GM21390 (cell line): Measurements from ENCODE around the gene USHBP1.

Experiments
- ATAC-seq: cut with Tn5 transposase; IDR thresholded peaks from one replicate; pipeline ENCODE4 v1.9.1; 2021; ENCODE audit not compliant: unreplicated experiment

Gene USHBP1

GRCh38 chr19:17263712-17264640 lies 569 bp downstream of the USHBP1 start:
- no peak for ATAC-seq

GRCh38 chr19:17262557-17262956 lies 2.0 kb downstream of the USHBP1 start:
- ATAC-seq: no peak

GRCh38 chr19:17260842-17261325 lies 3.7 kb downstream of the USHBP1 start:
- ATAC-seq: peak; percentile 76

GRCh38 chr19:17259934-17260333 lies 4.6 kb downstream of the USHBP1 start:
- ATAC-seq: no peak

- no peak for ATAC-seq
These were observed 5.3 kb downstream of the USHBP1 start for GRCh38 chr19:17259118-17259780.

GRCh38 chr19:17256130-17256529 lies 8.4 kb downstream of the USHBP1 start:
- ATAC-seq: no peak

- ATAC-seq: no peak
These were observed 9.4 kb downstream of the USHBP1 start for GRCh38 chr19:17255150-17255621.

GRCh38 chr19:17254636-17255035 lies 9.9 kb downstream of the USHBP1 start:
- ATAC-seq: no peak

GRCh38 chr19:17249887-17250548 lies 14.5 kb downstream of the USHBP1 start:
- ATAC-seq: no peak

- ATAC-seq: no peak
These were observed 16.4 kb downstream of the USHBP1 start for GRCh38 chr19:17248011-17248776.

- ATAC-seq: no peak
These were observed 17.7 kb downstream of the USHBP1 start for GRCh38 chr19:17246681-17247425.

GRCh38 chr19:17245535-17245984 lies 19.0 kb downstream of the USHBP1 start, which contains the start of gene NR2F6:
Gene NR2F6 (minus strand): TSS chr19:17245919. CDS start chr19:17245220, 699 bp downstream.
- no peak for ATAC-seq

- no peak for ATAC-seq
These were observed 19.7 kb downstream of the USHBP1 start for GRCh38 chr19:17244618-17245534.

GRCh38 chr19:17243830-17244617 lies 20.5 kb downstream of the USHBP1 start:
- no peak for ATAC-seq

GRCh38 chr19:17243211-17243829 lies 21.2 kb downstream of the USHBP1 start:
- ATAC-seq: no peak

GRCh38 chr19:17242431-17243208 lies 21.9 kb downstream of the USHBP1 start:
- no peak for ATAC-seq
